Measurements from ENCODE around the gene PUM2. TPM values are rescaled to one million over a fixed set of nuclear protein-coding genes. Genes with fewer than 3 reads are reported as not detected.

Gene PUM2
- total RNA-seq, 1 donor from 2014 or later, result 69.8 TPM

GRCh38 chr2:20396356-20397000, 45.8 kb upstream of the PUM2 start:
- H3K9me3 ChIP-seq (replicated peaks), result no peaks in the 10 kb centered on the region

GRCh38 chr2:20393986-20394385, 43.3 kb upstream of the PUM2 start:
- DNase-seq, result no peak
- Histone ChIP-seq H3K9me3 (replicated peaks) (no peaks in the 10 kb centered on the region), H3K27ac (replicated peaks) (no peak overlapping the region), H3K4me3 (no peak overlapping the region), H3K36me3 (no peaks in the 10 kb centered on the region), H3K27me3 (ENCODE audit: low read depth) (peaks cover 12% of the 10 kb centered on the region), H3K4me1 (no peaks in the 10 kb centered on the region)
- intact Hi-C loops (cut with micrococcal nuclease), result no loop called here
- TF ChIP-seq CTCF (IDR thresholded peaks at IDR 0.05; ENCODE audit: borderline replicate concordance), result no peak

More at GRCh38 chr2:20396356-20397000, 45.8 kb upstream of the PUM2 start:
- H3K36me3 ChIP-seq, result no peaks in the 10 kb centered on the region
- no peaks in the 10 kb centered on the region for H3K27me3 ChIP-seq (ENCODE audit: low read depth)
- H3K4me1 ChIP-seq, result no peaks in the 10 kb centered on the region
- intact Hi-C loops (cut with micrococcal nuclease), result no loop called here
- no peak for TF ChIP-seq CTCF (IDR thresholded peaks at IDR 0.05; ENCODE audit: borderline replicate concordance)
- no peak overlapping the region for H3K4me3 ChIP-seq
- DNase-seq, result no peak
- no peak overlapping the region for H3K27ac ChIP-seq (replicated peaks)

- Histone ChIP-seq H3K4me1 (no peaks in the 10 kb centered on the region), H3K27me3 (ENCODE audit: low read depth) (peaks cover 12% of the 10 kb centered on the region), H3K9me3 (replicated peaks) (no peaks in the 10 kb centered on the region), H3K27ac (replicated peaks) (no peak overlapping the region), H3K4me3 (no peak overlapping the region), H3K36me3 (no peaks in the 10 kb centered on the region)
- no peak for TF ChIP-seq CTCF (IDR thresholded peaks at IDR 0.05; ENCODE audit: borderline replicate concordance)
- intact Hi-C loops (cut with micrococcal nuclease), result no loop called here
- no peak for DNase-seq
Measured at GRCh38 chr2:20391951-20392699, 41.5 kb upstream of the PUM2 start.

GRCh38 chr2:20390524-20391123, 40.0 kb upstream of the PUM2 start:
- intact Hi-C loops (cut with micrococcal nuclease), result no loop called here

GRCh38 chr2:20384953-20385352, 34.3 kb upstream of the PUM2 start:
- no peak overlapping the region for H3K27ac ChIP-seq (replicated peaks)
- H3K4me1 ChIP-seq, result peaks cover 19% of the 10 kb centered on the region
- no peak for TF ChIP-seq CTCF (IDR thresholded peaks at IDR 0.05; ENCODE audit: borderline replicate concordance)
- H3K27me3 ChIP-seq (ENCODE audit: low read depth), result peaks cover 3% of the 10 kb centered on the region
- no peak for DNase-seq
- no peaks in the 10 kb centered on the region for H3K36me3 ChIP-seq
- no peaks in the 10 kb centered on the region for H3K9me3 ChIP-seq (replicated peaks)
- no peak overlapping the region for H3K4me3 ChIP-seq
- intact Hi-C loops (cut with micrococcal nuclease), result no loop called here

More at GRCh38 chr2:20390524-20391123, 40.0 kb upstream of the PUM2 start:
- H3K4me1 ChIP-seq, result no peaks in the 10 kb centered on the region
- no peak for TF ChIP-seq CTCF (IDR thresholded peaks at IDR 0.05; ENCODE audit: borderline replicate concordance)
- H3K27me3 ChIP-seq (ENCODE audit: low read depth), result peaks cover 12% of the 10 kb centered on the region
- H3K27ac ChIP-seq (replicated peaks), result no peak overlapping the region
- H3K36me3 ChIP-seq, result no peaks in the 10 kb centered on the region
- DNase-seq, result no peak
- H3K9me3 ChIP-seq (replicated peaks), result no peaks in the 10 kb centered on the region
- H3K4me3 ChIP-seq, result no peak overlapping the region

Measured in left ventricle myocardium inferior (tissue), 1 donor.